Measurements from ENCODE around the gene PPIF. TPM values are rescaled to one million over a fixed set of nuclear protein-coding genes. Genes with fewer than 3 reads are reported as not detected.
A peak's percentile ranks its signal among the peaks of the same experiment; 100 is the strongest.

The PPIF gene
- total RNA-seq, 2 donors from 2014 or later: 63.0 to 87.6 TPM

DNA sequence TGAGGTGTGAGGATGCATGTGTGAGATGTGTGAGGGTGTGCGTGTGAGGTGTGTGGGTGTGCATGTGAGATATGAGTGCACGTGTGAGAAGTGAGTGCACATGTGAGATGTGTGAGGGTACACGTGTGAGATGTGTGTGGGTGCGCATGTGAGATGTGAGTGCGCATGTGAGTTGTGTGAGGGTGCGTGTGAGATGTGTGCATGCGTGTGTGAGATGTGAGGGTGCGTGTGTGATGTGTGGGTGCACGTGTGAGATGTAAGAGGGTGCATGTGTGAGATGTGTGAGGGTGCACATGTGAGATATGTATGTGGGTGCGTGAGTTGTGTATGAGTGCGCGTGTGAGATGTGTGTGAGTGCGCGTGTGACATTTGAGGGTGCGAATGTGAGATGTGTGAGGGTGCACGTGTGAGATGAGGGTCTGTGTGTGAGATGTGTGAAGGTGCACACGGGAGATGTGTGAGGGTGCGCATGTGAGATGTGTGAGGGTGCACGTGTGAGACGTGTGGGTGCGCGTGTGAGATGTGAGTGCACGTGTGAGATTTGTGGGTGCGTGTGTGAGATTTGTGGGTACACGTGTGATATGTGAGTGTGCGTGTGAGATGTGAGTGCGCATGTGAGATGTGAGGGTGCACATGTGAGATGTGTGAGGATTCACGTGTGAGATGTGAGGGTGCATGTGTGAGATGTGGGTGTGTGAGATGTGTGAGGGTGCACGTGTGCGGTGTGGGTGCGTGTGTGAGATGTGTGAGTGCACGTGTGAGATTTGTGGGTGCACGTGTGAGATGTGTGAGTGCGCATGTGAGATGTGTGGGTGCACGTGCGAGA, 30.5 kb downstream of the PPIF start:
- H3K36me3 ChIP-seq: no peaks in the 10 kb centered on the region
- no peaks in the 10 kb centered on the region for H3K9me3 ChIP-seq
- DNase-seq (ENCODE audit: low spot score): no peak
- H3K4me1 ChIP-seq: peaks cover 0 to 45% of the 10 kb centered on the region in 2 donors
- TF ChIP-seq CTCF (IDR thresholded peaks at IDR 0.05): no peak
- no peaks in the 10 kb centered on the region for H3K27me3 ChIP-seq
- H3K4me3 ChIP-seq: no peak overlapping the region
- H3K27ac ChIP-seq: no peak overlapping the region

DNA sequence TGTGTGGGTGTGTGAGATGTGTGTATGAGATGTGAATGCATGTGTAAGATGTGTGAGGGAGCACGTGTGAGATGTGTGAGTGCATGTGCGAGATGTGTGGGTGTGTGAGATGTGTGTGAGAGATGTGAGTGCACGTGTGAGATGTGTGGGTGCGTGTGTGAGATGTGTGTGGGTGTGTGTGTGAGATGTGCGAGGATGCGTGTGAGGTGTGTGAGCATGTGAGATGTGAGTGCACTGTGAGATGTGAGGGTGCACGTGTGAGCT, 31.0 kb downstream of the PPIF start:
- Histone ChIP-seq H3K36me3 (no peaks in the 10 kb centered on the region), H3K9me3 (no peaks in the 10 kb centered on the region), H3K27me3 (no peaks in the 10 kb centered on the region), H3K4me3 (no peak overlapping the region), H3K27ac (no peak overlapping the region), H3K4me1 (peaks cover 0 to 46% of the 10 kb centered on the region in 2 donors)
- no peak for TF ChIP-seq CTCF (IDR thresholded peaks at IDR 0.05)
- DNase-seq (ENCODE audit: low spot score): no peak

DNA sequence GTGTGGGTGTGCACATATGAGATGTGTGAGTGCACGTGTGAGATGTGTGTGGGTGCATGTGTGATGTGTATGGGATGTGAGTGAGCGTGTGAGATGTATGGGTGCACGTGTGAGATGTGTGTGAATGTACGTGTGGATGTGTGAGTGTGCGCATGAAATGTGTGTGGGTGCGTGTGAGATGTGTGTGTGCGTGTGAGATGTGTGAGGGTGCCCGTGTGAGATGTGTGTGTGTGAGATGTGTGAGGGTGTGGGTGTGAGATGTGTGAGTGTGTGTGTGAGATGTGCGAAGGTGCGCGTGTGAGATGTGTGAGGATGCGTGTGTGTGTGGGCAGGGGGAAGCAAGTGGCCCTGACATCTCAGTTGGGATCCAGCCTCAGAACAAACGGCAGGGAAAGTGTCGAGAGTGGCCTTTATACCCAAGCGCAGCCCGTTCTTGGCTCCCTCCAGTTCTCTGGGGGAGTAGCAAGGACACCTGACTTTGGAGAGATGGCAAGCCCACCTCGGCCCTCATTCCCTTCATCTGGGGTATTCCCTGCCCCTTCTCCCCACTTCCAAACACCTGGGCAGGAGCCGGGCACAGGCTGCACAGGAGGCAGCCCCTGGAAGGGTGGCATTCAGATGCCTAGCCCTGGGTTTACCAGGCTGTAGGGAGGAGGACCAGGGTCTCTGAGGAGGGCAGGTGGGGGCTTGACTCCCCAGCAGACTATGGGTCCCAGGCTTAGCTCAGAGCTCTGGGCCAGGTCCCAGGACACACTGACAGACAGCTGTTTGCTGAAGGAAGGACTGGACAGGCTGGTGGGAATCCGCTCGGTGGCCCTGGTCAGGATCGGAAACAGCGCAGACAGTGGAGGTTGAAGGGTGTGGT, 31.6 kb downstream of the PPIF start:
- H3K36me3 ChIP-seq: no peaks in the 10 kb centered on the region
- no peaks in the 10 kb centered on the region for H3K9me3 ChIP-seq
- no peaks in the 10 kb centered on the region for H3K27me3 ChIP-seq
- peaks cover 0 to 46% of the 10 kb centered on the region in 2 donors for H3K4me1 ChIP-seq
- H3K27ac ChIP-seq: peak overlapping the region in 1 of 2 donors; percentile 69
- no peak overlapping the region for H3K4me3 ChIP-seq
- peak; percentile 56 for DNase-seq (ENCODE audit: low spot score)
- no peak for TF ChIP-seq CTCF (IDR thresholded peaks at IDR 0.05)

DNA sequence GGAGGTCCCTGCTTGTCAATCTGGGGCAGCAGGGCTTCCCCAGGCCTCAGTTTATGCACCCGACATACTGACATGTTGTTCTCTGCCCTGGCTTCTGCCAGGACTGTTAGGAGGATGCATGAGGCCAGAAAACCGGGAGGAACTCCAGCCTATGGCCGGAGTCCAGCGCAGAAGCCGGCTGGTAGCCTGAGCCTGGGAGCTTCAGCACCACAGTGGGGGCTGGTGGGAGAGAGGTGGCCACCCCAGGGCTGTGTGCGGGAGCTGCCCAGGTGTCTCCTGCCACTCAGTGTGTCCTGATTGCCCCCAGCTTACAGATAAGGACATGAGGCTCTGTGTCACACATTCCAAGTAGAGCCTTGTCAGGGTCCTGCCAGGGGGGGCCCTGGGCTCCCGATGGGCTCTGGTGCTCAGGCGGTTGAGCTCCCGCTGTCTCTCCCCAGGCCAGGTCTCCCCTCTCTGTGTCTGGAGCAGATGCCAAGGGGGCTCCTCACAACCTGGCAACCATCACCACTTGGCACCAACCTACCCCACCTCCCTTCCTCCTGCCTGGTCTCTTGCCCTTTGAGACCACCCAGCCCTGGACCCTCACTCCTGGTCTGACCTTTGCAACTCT, 32.3 kb downstream of the PPIF start:
- H3K27me3 ChIP-seq: no peaks in the 10 kb centered on the region
- H3K4me3 ChIP-seq: no peak overlapping the region
- no peaks in the 10 kb centered on the region for H3K9me3 ChIP-seq
- DNase-seq (ENCODE audit: low spot score): peak; percentile 61
- peak overlapping the region; percentile 69 to 81 for H3K27ac ChIP-seq
- no peaks in the 10 kb centered on the region for H3K36me3 ChIP-seq
- peaks cover 0 to 45% of the 10 kb centered on the region in 2 donors for H3K4me1 ChIP-seq
- TF ChIP-seq CTCF (IDR thresholded peaks at IDR 0.05): no peak

GRCh38 chr10:79380125-79380945, 33.1 kb downstream of the PPIF start:
- no peak for TF ChIP-seq CTCF (IDR thresholded peaks at IDR 0.05)
- Histone ChIP-seq H3K36me3 (peaks cover 2% of the 10 kb centered on the region), H3K4me3 (no peak overlapping the region), H3K27ac (peak overlapping the region; percentile 69 to 81), H3K27me3 (no peaks in the 10 kb centered on the region), H3K4me1 (peaks cover 0 to 40% of the 10 kb centered on the region in 2 donors), H3K9me3 (no peaks in the 10 kb centered on the region)
- no peak for DNase-seq (ENCODE audit: low spot score)
